Endothelial cell of umbilical vein (primary cell): ENCODE measurements around the gene STUM. TPM values are rescaled to one million over a fixed set of nuclear protein-coding genes. Genes with fewer than 3 reads are reported as not detected.

Source experiments
- BruUV-seq: library from RNA; stranded (reverse); fragments of 400-500 nt; replicated peaks from 2 replicates; lab custom pipeline; 2021; lab: Mats Ljungman, UMichigan
- CTCF ChIA-PET: fragments of 300-600, 350-600 bp; sonication (Branson Sonifier 250); formaldehyde crosslinking; loops from one replicate; lab custom pipeline; 2021; ENCODE audit warnings: antibody characterized with exemption, inconsistent platforms; lab: Charles Lee
- POLR2A ChIA-PET: fragments of 300-600, 350-600 bp; sonication (Branson Sonifier 250); formaldehyde crosslinking; loops from one replicate; lab custom pipeline; 2021; ENCODE audit warnings: antibody characterized with exemption, inconsistent platforms; lab: Charles Lee
- DNase-seq: peaks from one replicate; pipeline ENCODE4 v3.0.0-alpha.2; 2011; ENCODE audit warnings: low read depth, low spot score
- FAIRE-seq: peaks from 2 replicates; lab custom pipeline; 2011; peaks lifted over from hg19 to GRCh38; lab: Jason Lieb, UNC
- H2AFZ ChIP-seq: 2 replicates; pipeline ENCODE4 v1.6.0; 2012; ENCODE audit warnings: low read depth, low read length, control low read depth, inconsistent platforms
- H3K27ac ChIP-seq: 2 replicates; pipeline ENCODE4 v1.5.1; 2011; ENCODE audit warnings: low read depth, mild to moderate bottlenecking, control low read depth, low read length, moderate library complexity; ENCODE audit not compliant: insufficient read depth
- H3K27me3 ChIP-seq, 2 experiments: 2 replicates each; pipeline versions ENCODE4 v1.6.0 to v1.6.1; 2011; ENCODE audit warnings: low read length in 2 of 2, mixed read lengths in 1 of 2; ENCODE audit not compliant: control insufficient read depth in 2 of 2, insufficient read depth in 2 of 2
- H3K36me3 ChIP-seq, 2 experiments: 2 replicates in 1 of 2; 3 replicates in 1 of 2; pipeline ENCODE4 v1.5.1; 2011; ENCODE audit warnings: low read length in 2 of 2, mild to moderate bottlenecking in 1 of 2, moderate library complexity in 1 of 2; ENCODE audit not compliant: control insufficient read depth in 2 of 2, insufficient read depth in 2 of 2; ENCODE audit errors: extremely low read depth in 1 of 2
- H3K4me1 ChIP-seq: 3 replicates; pipeline ENCODE4 v1.5.1; 2011; ENCODE audit warnings: mild to moderate bottlenecking, low read length; ENCODE audit not compliant: control insufficient read depth, insufficient read depth; ENCODE audit errors: extremely low read depth
- H3K4me2 ChIP-seq: 2 replicates; pipeline ENCODE4 v1.6.1; 2011; ENCODE audit warnings: low read length, control low read depth, mixed read lengths; ENCODE audit not compliant: insufficient read depth
- H3K4me3 ChIP-seq, 3 experiments: fragments of 200-600 bp in 1 of 3; sonication (generic), shearing (Covaris generic) in 1 of 3; replicated peaks in 1 of 3; 2 replicates each; pipeline ENCODE4 v1.5.1; 2011 to 2016; ENCODE audit warnings: control low read depth in 3 of 3, low read length in 3 of 3, mild to moderate bottlenecking in 2 of 3, inconsistent platforms in 1 of 3, low read depth in 1 of 3, moderate library complexity in 1 of 3; ENCODE audit not compliant: insufficient read depth in 1 of 3
- H3K79me2 ChIP-seq: 2 replicates; pipeline ENCODE4 v1.6.0; 2012; ENCODE audit warnings: low read length, inconsistent platforms; ENCODE audit not compliant: control insufficient read depth, insufficient read depth
- H3K9ac ChIP-seq: replicated peaks from 2 replicates; pipeline ENCODE3; 2011; ENCODE audit warnings: low read length, control low read depth; ENCODE audit not compliant: insufficient read depth; ENCODE audit errors: extremely low read depth
- H3K9me1 ChIP-seq: replicated peaks from 3 replicates; pipeline ENCODE4 v1.6.0; 2011; ENCODE audit warnings: mild to moderate bottlenecking, low read length; ENCODE audit not compliant: control insufficient read depth, insufficient read depth; ENCODE audit errors: extremely low read depth
- H3K9me3 ChIP-seq: replicated peaks from 2 replicates; pipeline ENCODE4 v1.5.1; 2012; ENCODE audit warnings: low read length, inconsistent platforms; ENCODE audit not compliant: control insufficient read depth, insufficient read depth
- H4K20me1 ChIP-seq: replicated peaks from 2 replicates; pipeline ENCODE3; 2011; ENCODE audit warnings: mild to moderate bottlenecking, low read length; ENCODE audit not compliant: control insufficient read depth, insufficient read depth; ENCODE audit errors: extremely low read depth
- GATA2 ChIP-seq: IDR thresholded peaks from 2 replicates; pipeline ENCODE4 v1.7.0; 2011; ENCODE audit warnings: low read depth, mild to moderate bottlenecking, moderate library complexity, mixed read lengths, low read length; ENCODE audit not compliant: insufficient read length, insufficient read depth
- dilution Hi-C: fragments of 300-500 bp; cut with MboI; formaldehyde crosslinking; loops from one replicate; pipeline ENCODE4 v1.15.0; 2019; ENCODE audit warnings: low sequenced_read_pairs; ENCODE audit not compliant: extremely low pct_ligation_motif_present
- intact Hi-C: fragments of 100-400 bp; cut with micrococcal nuclease; formaldehyde crosslinking; loops from one replicate; pipeline ENCODE4 v1.10.0; 2022
- polyA plus RNA-seq, 4 experiments: library from polyadenylated mRNA; depleted of rRNA in 3 of 4; stranded (reverse) in 3 of 4; unstranded in 1 of 4; fragments of >200 nt; gene quantifications; 2 replicates each; pipeline versions ENCODE4 v1.2.1 to v1.2.3, GENCODE V29; 2011 to 2012; ENCODE audit warnings: missing spikeins in 1 of 4
- total RNA-seq: library from RNA; stranded (reverse); gene quantifications from 2 replicates; pipeline ENCODE4 v1.2.3, GENCODE V29; 2021
- TF ChIP-seq, protein P1 (sequence below): IDR thresholded peaks from 2 replicates; pipeline ENCODE4 v1.6.1; 2011; ENCODE audit not compliant: insufficient read depth, insufficient read length
- TF ChIP-seq, protein P2 (sequence below), 2 donors: IDR thresholded peaks; 1 replicate in 1 of 2; 2 replicates in 1 of 2; pipeline ENCODE4 v1.5.1; 2011; ENCODE audit warnings: low read length in 2 of 2, mild to moderate bottlenecking in 2 of 2, moderate library complexity in 2 of 2, control low read depth in 1 of 2, inconsistent platforms in 1 of 2, low read depth in 1 of 2; ENCODE audit not compliant: insufficient read depth in 1 of 2; ENCODE audit errors: extremely low read depth in 1 of 2

Gene STUM
- total and polyA plus RNA-seq, 2 donors (not counting 3 experiments of a cell fraction or from before 2014, with no cell fraction given) = not detected

DNA sequence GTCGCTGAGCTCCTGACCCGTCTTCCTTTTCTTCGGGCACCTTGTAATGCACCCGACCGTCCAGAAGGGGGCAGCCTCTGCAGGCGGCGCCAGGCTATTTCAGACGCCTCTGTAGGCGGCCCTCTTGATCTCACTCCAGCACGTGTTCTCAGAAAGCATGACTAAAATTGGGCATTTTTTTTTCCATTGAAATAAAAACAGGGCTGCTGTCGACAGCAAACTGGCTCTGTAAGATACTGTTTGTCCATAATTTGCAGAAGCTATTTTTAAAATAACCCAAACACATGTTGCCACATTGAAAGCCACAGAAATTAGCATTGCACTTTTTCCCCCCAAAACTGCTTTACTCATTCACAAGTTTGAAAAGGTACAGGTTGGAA, 78.0 kb downstream of the STUM start:
- DNase-seq (peak; percentile 66), FAIRE-seq (peak; percentile 97)
- TF ChIP-seq, protein P1, sequence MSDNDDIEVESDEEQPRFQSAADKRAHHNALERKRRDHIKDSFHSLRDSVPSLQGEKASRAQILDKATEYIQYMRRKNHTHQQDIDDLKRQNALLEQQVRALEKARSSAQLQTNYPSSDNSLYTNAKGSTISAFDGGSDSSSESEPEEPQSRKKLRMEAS = peak; percentile 79
- TF ChIP-seq, protein P2, sequence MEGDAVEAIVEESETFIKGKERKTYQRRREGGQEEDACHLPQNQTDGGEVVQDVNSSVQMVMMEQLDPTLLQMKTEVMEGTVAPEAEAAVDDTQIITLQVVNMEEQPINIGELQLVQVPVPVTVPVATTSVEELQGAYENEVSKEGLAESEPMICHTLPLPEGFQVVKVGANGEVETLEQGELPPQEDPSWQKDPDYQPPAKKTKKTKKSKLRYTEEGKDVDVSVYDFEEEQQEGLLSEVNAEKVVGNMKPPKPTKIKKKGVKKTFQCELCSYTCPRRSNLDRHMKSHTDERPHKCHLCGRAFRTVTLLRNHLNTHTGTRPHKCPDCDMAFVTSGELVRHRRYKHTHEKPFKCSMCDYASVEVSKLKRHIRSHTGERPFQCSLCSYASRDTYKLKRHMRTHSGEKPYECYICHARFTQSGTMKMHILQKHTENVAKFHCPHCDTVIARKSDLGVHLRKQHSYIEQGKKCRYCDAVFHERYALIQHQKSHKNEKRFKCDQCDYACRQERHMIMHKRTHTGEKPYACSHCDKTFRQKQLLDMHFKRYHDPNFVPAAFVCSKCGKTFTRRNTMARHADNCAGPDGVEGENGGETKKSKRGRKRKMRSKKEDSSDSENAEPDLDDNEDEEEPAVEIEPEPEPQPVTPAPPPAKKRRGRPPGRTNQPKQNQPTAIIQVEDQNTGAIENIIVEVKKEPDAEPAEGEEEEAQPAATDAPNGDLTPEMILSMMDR (IDR thresholded peaks at IDR 0.05; ENCODE audit: extremely low read depth in 1 of 2, insufficient read depth in 1 of 2, low read depth in 1 of 2, low read length in 2 of 2) = peak; percentile 94 to 97
- TF ChIP-seq GATA2 = no peak
- no peaks in the 10 kb centered on the region for H3K4me1 ChIP-seq
- no peaks in the 10 kb centered on the region for H3K79me2 ChIP-seq
- H3K9me1 ChIP-seq = no peaks in the 10 kb centered on the region
- no peaks in the 10 kb centered on the region for H3K9me3 ChIP-seq
- ChIA-PET POLR2A (no interaction called here), CTCF (interaction anchor here (0.6 to 2.2 kb wide), 52 partner anchors 9 to 916 kb away, joined by 3 to 26 read pairs (median 4); partner anchors contain the start of gene COQ8A)
- H3K27ac ChIP-seq = no peak overlapping the region
- intact Hi-C loops = loop anchor here (2.0 kb wide), 3 partner anchors 202 to 820 kb away; partner anchors contain the start of gene PSEN2
- H3K4me3 ChIP-seq = no peak overlapping the region
- no peaks in the 10 kb centered on the region for H3K27me3 ChIP-seq
- dilution Hi-C loops = no loop called here
- H4K20me1 ChIP-seq = no peaks in the 10 kb centered on the region
- BruUV-seq = no TSS peak
- H3K9ac ChIP-seq = no peak overlapping the region
- peak overlapping the region; percentile 46 for H3K4me2 ChIP-seq
- H2AFZ ChIP-seq = peak overlapping the region; percentile 69
- no peaks in the 10 kb centered on the region for H3K36me3 ChIP-seq
